NCI-H226 (cell line): ENCODE results near the gene ASTN2.

Source experiments
- DNase-seq: peaks from one replicate; pipeline ENCODE4 v3.0.0-alpha.2; 2015

The ASTN2 gene, protein sequence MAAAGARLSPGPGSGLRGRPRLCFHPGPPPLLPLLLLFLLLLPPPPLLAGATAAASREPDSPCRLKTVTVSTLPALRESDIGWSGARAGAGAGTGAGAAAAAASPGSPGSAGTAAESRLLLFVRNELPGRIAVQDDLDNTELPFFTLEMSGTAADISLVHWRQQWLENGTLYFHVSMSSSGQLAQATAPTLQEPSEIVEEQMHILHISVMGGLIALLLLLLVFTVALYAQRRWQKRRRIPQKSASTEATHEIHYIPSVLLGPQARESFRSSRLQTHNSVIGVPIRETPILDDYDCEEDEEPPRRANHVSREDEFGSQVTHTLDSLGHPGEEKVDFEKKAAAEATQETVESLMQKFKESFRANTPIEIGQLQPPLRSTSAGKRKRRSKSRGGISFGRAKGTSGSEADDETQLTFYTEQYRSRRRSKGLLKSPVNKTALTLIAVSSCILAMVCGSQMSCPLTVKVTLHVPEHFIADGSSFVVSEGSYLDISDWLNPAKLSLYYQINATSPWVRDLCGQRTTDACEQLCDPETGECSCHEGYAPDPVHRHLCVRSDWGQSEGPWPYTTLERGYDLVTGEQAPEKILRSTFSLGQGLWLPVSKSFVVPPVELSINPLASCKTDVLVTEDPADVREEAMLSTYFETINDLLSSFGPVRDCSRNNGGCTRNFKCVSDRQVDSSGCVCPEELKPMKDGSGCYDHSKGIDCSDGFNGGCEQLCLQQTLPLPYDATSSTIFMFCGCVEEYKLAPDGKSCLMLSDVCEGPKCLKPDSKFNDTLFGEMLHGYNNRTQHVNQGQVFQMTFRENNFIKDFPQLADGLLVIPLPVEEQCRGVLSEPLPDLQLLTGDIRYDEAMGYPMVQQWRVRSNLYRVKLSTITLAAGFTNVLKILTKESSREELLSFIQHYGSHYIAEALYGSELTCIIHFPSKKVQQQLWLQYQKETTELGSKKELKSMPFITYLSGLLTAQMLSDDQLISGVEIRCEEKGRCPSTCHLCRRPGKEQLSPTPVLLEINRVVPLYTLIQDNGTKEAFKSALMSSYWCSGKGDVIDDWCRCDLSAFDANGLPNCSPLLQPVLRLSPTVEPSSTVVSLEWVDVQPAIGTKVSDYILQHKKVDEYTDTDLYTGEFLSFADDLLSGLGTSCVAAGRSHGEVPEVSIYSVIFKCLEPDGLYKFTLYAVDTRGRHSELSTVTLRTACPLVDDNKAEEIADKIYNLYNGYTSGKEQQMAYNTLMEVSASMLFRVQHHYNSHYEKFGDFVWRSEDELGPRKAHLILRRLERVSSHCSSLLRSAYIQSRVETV (N-terminal part only)

GRCh38 chr9:117414906-117415331 lies at the start of gene ASTN2:
ASTN2 (minus strand) TSS chr9:117415057; CDS start chr9:117414938, 119 bp downstream.
- no peak for DNase-seq

DNA sequence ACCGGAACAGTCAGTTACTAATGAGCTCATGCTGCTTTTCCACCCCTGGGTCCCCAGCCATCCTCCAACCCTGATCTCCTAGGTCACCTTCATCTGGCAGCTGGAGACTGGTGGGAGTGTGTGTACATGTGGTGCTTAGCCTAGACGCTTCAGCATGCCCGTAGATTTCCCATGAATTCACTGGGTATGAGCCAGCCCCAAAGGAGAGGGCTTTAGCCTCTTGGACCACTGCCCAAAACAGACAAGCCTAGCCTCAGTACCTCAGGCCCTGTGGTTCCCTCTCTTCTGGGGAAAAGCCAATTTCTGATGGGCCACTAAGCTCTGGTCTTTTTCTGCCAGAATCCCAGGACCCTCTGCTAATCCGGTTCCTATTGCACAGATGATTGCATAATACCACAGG lies 48.0 kb upstream of the ASTN2 start:
- no peak for DNase-seq

DNA sequence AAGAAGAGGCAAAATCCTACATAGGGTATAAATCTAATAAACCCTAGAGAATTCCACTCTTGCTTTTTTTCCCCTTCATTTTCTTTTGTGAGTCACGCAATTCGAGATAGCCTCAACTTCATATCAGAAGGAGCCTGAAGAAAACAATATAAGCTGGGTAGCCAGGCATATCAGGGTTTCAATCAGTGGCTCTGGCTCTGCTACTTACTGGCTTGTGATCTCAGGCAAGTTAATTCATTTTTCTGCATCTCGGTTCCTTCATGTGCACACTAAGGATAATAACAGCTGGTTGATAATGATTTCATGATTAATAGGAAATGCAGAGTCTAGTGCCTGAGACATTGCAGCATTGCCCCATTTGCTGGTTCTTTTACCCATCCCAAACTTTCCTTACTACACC lies 46.5 kb upstream of the ASTN2 start:
- no peak for DNase-seq

DNA sequence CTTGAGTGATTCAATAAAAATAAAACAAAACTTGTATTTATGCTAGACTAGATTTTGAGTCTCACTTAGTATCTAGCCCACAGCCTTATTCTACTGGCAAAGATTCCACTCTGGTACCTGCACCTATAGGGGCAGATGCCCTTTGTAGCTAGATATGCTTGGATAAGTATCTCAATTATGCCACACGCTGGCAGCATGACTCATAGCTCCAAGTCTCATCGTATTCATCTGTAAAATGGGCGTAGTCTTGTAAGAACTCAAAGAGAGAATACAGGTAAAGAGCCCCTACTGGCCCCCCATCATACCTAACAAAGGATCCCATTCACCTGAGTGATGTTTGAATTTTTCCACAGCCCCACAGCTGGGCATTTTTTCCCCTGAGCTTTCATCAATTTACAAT lies 45.9 kb upstream of the ASTN2 start:
- DNase-seq, result no peak

- no peak for DNase-seq
These were observed 45.1 kb upstream of the ASTN2 start for GRCh38 chr9:117459913-117460312.

DNA sequence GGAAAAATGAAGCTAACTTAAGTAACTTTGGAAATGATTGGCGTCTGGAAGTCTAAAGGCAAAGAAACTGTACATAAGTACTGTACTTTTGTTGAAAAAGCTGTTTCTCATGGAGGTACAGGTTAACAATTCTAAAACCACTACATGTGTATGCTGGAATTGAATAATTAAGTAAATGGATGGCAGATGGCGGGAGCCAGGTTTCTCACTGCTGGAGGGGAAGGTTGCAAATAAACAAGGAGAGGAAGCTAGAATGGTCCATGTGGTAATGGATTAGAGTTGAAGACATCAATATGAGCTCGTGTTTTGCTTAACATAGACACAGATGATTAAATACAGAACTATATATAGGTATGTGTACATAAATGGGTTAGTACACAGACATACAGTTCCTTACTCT lies 43.2 kb upstream of the ASTN2 start:
- DNase-seq, result no peak

DNA sequence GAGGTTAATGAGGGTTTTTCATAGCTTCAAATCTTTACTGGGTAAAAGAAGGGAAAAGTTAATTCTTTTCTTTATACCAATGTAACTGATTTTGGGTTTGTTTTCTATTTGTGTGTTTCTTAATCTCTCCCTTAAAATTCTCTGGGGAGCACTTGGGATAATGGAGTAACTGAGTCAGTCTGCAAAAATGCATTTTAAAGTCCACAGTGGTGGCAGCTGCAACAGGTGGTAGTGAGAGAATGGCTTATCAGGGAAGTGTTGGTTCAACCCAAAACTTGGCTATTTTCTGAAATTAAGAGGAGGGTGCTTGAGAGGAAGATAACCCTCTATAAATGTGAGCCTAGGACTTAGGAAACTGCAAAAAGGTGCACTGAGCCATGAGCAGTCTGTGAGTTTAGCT lies 39.9 kb upstream of the ASTN2 start:
- no peak for DNase-seq

- no peak for DNase-seq
These were observed 38.9 kb upstream of the ASTN2 start for GRCh38 chr9:117453737-117454136.

DNA sequence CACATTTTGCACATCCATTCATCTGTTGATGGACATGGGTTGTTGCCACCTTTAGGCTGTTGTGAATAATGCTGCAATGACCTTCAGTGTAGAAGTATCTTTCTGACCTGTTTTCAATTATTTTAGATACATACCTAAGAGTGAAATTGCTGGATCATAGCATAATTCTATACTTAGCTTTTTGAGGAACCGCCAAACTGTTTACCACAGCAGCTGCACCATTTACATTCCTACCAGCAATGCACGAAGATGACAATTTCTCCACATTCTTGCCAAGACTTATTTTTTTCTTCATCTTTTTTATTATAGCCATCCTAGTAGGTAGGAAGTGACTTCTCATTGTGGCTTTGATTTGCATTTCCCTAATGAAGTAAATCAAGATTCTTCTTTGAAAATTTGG lies 36.5 kb upstream of the ASTN2 start:
- no peak for DNase-seq

GRCh38 chr9:117448066-117448465 lies 33.2 kb upstream of the ASTN2 start:
- DNase-seq, result no peak

DNA sequence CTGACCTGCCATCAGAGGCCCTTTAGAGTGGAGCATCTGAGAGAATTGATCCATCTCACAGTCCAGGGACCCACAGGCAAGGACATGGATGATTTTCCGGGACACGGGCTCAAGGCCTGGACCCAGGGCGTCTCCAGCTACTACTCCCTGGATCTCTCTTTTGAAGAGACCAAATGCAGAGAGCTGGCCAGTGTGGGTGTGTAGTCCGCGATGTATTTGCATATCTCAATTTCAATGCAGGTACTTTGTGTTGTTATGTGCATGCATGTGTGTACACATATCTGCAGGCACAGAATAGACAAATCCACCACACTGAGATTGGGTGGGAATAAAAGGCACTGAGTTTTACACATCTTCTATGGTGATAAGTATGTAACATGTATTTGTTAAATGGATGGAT lies 30.8 kb upstream of the ASTN2 start:
- no peak for DNase-seq

DNA sequence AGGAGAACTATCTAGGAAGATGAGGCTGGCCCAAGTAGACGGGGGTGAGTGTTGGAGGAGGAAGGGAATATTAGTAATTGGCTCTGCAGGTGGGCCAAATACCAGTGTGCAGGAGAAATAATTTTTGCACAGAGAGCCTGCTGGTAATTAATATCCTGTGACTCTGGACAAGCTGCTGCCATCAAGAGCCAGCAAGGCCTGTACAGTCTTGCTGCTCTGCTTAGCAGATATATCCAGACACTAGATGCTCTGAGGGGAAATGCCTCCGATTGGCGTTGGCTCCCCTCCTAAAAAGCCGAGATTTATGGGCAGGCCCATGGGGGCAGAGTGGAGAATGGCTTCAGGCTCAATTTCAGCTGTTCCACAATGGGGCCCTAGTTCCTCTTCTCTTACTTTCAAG lies 29.6 kb upstream of the ASTN2 start:
- no peak for DNase-seq

- no peak for DNase-seq
These were observed 22.4 kb upstream of the ASTN2 start for GRCh38 chr9:117437283-117437682.

GRCh38 chr9:117435630-117436261 lies 20.9 kb upstream of the ASTN2 start:
- no peak for DNase-seq

GRCh38 chr9:117434566-117434965 lies 19.7 kb upstream of the ASTN2 start:
- no peak for DNase-seq

DNA sequence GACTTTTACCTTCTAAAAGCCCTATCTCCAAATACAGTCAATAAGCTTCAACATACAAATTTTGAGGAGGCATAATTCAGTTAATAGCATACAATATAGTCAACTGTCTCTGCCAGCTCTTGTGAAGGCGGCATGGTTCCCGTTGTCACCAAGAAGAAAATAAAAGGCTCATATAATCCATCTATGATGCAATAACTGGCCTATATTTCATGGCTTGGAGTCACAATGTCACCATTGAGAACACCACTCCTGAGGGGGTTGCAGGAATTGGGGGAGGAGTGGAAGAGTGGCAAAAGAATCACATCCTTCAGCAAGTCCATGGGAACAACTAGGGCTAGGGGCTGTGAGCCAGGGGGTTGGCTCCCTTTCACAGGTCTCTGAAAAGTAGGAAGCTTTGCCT lies 16.0 kb upstream of the ASTN2 start:
- DNase-seq, result no peak

- DNase-seq, result no peak
These were observed 12.6 kb upstream of the ASTN2 start for GRCh38 chr9:117427357-117427913.

DNA sequence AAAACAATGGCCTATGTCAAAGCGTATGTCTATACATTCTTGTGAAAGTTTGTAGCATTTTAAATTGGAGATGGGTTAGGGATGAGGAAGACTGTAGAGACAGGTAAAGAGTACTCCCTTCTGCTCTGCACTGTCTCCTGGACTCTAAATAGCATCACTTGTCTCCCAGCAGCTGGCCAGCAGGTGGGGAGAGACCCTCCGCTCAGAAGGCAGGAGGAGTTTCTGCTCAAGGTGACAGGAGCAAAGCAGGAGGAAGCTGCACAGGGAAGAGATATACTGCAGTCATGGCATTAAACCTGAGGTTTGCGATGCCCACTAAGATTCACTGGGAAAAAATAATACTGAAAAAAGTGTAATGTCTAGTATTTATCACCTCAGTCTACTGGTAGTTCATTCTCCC lies 10.7 kb upstream of the ASTN2 start:
- DNase-seq, result no peak

DNA sequence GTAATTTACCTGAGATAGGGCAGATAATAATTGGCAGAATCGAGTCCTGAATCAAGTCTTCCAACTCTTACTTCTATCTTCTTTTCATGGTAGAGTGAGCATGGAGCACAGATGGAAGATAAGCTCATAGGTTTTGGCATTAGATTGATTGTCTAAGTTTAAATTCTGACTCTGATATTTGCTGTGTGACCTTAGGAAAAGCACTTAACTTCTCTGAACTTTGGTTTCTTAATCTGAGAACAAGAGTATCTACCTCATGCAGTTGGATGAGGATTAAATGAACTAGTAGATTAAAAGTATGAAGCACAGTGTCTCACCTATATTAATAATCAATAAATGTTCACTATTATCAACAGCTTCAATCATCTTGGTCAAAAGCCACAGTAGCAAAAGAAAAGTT lies 9.4 kb upstream of the ASTN2 start:
- no peak for DNase-seq

DNA sequence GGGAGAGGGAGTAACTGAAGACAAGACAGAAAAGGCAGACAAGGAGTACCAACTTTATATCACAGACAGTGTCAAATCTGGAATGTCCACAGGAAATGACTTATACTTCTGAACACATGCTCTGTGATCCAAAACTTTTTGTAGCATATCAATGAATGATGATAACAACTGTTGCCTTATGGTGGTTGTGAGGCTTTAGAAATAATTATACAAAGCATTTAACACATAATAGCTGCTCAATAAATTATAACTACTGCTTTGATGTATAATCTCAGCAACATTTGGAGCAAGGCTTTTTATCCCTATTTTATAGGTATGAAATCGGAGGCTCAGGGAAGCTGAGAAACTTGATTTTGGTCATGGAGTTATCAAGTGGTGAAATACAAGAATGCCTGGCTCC lies 3.3 kb upstream of the ASTN2 start:
- DNase-seq, result no peak

DNA sequence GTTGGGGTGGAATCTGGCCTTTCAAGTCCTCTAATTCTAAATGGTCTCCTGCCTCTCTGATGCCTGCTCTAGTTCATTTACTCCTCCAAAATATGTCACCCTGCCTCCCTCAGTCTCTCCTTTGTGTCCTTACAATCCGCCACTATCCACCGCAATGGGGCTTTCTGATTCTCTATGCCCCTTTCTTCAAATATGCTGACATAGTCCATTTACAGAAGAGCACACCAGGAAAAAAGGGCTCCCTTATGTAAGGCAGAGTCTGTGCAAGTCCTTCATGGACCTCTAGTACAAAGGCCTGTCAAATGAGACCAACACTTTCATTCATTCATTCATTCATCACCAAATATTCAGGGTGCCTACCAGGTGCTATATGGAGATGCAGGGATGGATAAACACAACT lies 2.0 kb upstream of the ASTN2 start:
- no peak for DNase-seq

DNA sequence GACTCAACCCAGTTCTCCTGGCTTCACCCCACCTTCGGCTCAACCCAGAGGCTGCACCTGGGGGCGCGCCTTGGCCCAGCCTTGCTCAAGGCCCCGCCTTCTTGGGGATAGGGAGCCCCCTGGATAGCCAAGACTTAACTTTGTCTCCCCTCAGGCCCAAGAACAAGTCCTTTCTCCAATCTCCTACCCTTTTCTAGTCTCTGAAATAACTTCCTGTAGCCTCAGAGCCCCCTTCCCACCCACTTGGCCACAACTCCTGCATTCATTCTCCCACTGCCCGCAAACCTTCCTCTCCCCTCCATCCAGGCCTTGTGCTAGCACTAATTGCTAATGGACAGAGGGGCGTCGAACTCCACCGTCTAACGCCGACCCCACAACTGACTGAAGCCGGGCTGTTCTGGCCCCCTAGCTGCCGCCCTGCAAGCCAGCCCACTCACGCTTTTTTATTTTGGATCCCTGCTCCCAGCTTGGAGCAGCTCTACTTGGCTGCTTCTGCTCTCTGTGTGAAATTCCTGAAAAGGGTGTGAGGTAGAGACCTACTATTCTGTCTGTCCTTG lies 579 bp upstream of the ASTN2 start:
- no peak for DNase-seq
